Inflammatory macrophage (primary cell): Measurements from ENCODE around the gene TPST2.
"Not testable (repeated sequence)": the region's sequence is repeated elsewhere in the genome, so short reads cannot be mapped to it uniquely, and the experiment has no call there.

Source experiments
- DNase-seq, 2 donors: peaks; one replicate each; pipeline ENCODE4 v3.0.0-alpha.2; 2020 to 2022

The TPST2 gene

DNA sequence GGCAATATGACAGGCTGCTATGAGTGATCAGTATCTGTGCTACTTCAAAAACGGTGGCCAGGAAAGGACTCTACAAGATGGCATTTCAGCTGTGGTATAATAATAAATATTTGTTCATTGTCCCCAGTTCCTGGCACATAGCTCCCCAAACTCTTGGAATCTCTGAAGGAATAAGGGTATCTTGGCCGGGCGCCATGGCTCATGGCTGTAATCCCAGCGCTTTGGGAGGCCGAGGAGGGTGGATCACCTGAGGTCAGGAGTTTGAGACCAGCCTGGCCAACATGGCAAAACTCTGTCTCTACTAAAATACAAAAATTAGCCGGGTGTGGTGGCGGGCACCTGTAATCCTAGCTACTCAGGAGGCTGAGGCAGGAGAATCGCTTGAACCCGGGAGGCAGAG, 61.4 kb downstream of the TPST2 start:
- DNase-seq = not testable (repeated sequence)

DNA sequence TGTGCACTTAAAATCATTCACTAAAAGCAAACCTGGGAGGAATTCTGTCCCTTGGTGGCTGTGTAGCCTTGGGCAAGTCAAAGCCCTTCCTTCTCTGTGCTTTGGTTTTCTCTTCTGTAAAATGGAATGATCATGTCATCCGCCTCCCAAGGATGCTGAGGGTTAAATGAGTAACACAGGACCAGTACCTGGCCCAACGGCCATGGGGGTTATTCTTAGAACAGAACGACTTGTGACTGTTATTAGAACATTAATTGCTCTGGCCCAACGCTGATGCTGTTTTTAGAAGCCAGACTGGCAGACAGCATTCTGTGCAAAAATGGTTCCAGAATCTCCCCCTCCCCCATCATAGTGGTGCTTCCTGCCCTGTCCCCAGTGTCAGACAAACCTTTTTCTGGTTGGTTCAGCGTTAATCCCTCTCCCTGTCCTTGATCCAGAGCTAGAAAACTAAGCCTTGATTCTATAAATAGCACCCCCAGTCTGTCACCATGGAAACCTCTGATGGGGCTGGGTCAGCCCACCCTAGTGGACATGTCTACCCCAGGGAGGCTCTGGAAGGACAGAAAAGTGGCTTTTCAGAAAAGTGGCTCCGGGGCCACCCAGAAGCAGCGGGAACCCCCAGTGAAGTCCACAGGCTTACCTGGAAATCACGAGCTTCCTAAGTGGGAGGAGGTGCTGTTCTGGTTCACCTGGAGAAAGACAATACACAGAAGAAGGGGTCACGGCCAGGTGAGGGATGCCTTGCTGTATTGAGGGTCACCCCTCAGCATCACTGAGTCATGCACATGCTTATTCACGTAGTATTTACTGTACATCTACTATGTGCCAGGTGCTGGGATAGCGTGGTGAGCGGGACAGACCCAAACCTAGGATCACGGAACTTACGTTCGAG, 62.1 kb downstream of the TPST2 start:
- DNase-seq = no peak

DNA sequence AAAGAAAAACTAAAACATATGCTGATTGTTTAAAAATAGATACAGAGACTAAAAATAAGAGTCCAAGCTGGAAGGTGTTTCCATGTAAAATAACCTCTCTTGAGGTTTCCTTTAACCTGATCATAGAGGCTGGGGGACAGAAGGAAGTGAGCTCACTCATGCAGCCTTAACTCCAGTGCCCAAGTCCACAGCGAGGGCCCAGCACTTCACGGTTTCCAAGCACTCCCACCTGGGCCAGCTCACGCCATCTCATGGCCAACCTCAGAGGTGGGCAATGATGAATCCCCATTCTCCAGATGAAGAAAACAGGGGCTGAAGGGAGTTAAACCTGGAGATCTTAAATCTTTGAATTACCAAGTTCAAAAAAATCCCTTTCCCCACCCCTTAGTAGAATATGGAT, 62.8 kb downstream of the TPST2 start:
- no peak for DNase-seq

- DNase-seq = no peak
Observed at GRCh38 chr22:26525946-26526564, 63.9 kb downstream of the TPST2 start.

DNA sequence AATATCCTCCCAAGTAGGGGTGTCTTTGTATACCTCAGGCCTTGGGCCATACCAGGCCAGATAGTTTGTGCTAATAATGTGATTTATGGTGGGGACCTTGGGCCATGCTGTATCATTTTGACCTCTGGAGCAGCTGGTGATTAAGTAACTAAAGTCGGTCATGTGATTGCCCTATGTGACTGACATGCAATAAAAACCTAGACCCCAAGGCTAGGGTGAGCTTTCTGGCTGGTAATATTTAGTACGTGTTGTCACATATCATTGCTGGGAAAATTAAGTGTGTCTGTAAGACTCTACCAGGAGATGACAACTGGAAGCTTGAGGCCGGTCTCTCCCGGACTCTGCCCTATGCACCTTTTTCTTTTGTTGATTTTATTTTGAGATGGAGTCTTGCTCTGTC, 65.1 kb downstream of the TPST2 start:
- no peak for DNase-seq

DNA sequence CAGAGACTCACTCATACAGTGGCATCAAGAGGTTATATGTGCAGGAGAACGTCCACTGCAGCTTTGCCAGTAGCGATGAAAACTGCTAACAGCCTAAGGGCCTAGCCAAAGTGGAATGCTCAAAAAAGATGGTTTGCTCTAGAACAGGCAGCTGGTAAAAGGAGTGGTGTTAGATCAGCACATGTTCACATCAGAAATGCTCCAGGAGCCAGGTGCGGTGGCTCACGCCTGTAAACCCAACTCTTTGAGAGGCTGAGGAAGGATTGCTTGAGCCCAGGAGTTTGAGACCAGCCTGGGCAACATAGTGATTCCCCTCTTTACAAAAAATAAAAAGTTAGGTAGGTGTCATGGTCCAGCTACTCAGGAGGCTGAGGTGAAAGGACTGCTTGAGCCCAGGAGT, 67.3 kb downstream of the TPST2 start:
- no peak for DNase-seq

DNA sequence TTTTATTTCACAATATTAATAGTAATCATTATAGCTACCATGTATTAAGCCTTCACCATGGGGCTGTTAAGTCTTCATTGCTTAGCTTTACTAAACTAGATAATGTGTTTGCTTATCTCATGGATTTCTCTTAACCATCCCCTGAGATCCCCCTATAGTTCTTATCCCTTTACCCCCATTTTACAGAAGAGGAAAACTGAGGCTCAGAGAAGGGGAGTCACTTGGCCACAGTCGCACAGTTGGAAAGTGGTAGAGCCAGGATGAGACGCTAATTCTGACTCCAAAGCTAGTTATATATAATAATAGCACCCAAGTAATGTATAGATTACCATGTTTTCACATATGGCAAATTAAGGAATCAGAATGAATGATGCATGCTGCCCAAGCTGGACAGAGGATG, 67.9 kb downstream of the TPST2 start:
- DNase-seq = no peak

- no peak for DNase-seq
Observed at GRCh38 chr22:26517429-26517828, 72.5 kb downstream of the TPST2 start.

DNA sequence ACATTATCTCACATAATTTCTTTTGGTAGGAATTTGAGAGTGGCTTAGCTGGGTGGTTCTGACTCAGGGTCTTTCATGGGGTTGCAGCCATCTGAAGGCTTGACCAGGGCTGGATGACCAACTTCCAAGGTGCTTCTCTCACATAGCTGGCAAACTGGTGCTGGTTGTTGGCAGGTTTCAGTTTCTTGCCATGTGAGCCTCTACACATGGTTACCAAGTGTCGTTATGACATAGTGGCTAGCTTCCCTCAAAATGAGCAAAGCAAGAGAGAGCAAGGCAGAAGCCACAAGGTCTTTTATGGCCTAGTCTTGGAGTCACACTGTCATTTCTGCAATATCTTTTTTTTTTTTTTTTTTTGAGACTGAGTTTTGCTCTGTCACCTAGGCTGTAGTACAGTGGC, 73.4 kb downstream of the TPST2 start:
- DNase-seq = peak in 1 of 2 donors; percentile 7

GRCh38 chr22:26515931-26516330, 74.0 kb downstream of the TPST2 start:
- DNase-seq = no peak

GRCh38 chr22:26514419-26515161, 75.3 kb downstream of the TPST2 start:
- no peak for DNase-seq

GRCh38 chr22:26513838-26514237, 76.1 kb downstream of the TPST2 start:
- no peak for DNase-seq

GRCh38 chr22:26512149-26512793, 77.7 kb downstream of the TPST2 start, which contains the start of gene TFIP11:
TSS of gene TFIP11 (minus strand) at chr22:26512473. CDS start at chr22:26510272, 2,201 bp downstream.
- peak; percentile 90 to 94 for DNase-seq

DNA sequence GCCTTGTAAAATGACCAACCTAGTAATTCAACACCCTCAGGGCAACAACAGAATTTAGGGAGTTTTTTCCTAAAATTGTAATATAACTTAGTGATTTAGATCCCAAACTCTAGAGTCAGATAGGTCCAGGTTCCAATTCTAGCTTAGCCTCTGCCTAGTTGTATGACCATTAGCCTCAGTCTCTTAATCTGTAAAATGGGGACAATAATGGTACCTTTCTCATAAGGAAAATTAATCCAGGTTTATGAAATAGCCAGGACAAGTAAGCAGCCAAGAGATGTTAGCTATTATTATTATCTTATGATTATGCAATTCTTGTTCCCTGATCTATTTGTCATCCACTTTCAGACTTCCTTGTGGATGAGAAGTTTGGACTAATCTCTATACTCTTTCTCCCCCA, 81.8 kb downstream of the TPST2 start:
- no peak for DNase-seq

- DNase-seq = no peak
Observed at GRCh38 chr22:26503758-26504157, 86.2 kb downstream of the TPST2 start.

- peak; percentile 42 to 65 for DNase-seq
Observed at GRCh38 chr22:26502688-26503561, 87.0 kb downstream of the TPST2 start.

DNA sequence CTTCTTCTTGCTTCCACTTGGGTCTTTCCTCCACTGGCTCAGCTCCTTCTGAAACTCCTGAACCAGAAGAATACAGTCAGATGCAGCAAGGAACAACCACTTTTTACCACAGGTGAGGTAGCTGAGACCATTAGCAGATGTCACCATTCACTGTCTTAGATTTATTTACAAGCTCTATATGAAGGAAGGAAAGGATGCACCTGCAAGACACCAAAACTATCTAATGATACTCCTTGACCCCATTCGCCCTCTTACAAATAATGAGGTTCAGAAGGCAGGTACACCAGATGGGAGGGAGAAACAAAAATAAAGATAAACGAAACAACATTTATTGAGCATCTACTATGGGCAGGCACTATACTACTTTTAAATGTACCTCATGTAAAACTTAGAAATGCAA, 87.9 kb downstream of the TPST2 start:
- no peak for DNase-seq

- no peak for DNase-seq
Observed at GRCh38 chr22:26499188-26499703, 90.7 kb downstream of the TPST2 start.

- no peak for DNase-seq
Observed at GRCh38 chr22:26496456-26496855, 93.5 kb downstream of the TPST2 start.

GRCh38 chr22:26494506-26494905, 95.4 kb downstream of the TPST2 start:
- DNase-seq = no peak

DNA sequence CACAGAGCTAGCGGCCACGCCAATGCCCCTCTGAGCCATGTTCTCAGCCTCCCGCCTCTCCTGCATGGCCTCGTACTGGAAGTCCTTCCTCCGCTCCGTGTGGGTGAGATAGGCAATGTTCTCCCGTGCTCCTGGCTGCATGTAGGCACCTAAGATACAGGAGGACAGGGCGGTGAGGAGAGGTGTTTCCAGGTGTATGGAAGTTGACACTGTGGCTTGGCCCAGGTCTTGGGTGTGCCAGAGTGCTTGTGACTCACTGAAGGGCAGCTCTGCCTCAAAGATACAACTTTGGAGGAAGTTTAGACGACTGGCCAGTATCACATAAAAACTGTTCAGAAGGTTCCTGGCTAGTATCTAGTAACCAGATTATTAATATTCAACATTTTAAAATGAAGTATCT, 97.7 kb downstream of the TPST2 start:
- no peak for DNase-seq
